Measurements from ENCODE around the gene MAP4K3. TPM values are rescaled to one million over a fixed set of nuclear protein-coding genes. Genes with fewer than 3 reads are reported as not detected.
"Not testable (repeated sequence)": the region's sequence is repeated elsewhere in the genome, so short reads cannot be mapped to it uniquely, and the experiment has no call there.

Gene MAP4K3
- total and polyA plus RNA-seq, 12 donors: 8.1 to 49.0 (median 40.2) TPM

DNA sequence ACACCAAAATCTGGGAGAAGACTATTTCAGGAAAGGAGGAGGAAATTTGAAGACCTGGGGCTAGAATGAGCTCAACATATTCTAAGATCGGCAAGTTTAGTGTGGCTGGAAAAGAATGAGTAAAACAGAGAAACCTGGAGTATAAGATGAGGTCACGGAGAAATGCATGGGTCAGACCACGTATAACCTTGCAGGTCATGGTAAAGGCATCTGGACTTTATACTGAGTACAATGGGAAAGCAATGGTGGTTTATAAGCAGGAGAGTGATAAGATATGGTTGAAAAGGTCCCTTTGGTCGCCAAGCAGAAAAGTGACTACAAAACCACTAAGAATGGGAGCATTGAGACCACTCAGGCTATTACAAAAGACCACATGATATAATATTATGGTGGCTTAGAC, 102.1 kb downstream of the MAP4K3 start:
- no peak for DNase-seq
- H3K4me1 ChIP-seq: peaks cover 0 to 29% (median 17%) of the 10 kb centered on the region in 9 donors
- H3K4me3 ChIP-seq: no peak overlapping the region
- no peaks in the 10 kb centered on the region for H3K27me3 ChIP-seq
- no peaks in the 10 kb centered on the region for H3K9me3 ChIP-seq
- intact Hi-C loops (cut with DNase I): no loop called here
- H3K27ac ChIP-seq: no peak overlapping the region
- TF ChIP-seq CTCF (IDR thresholded peaks at IDR 0.05): no peak
- ATAC-seq: no peak
- peaks cover 0 to 36% (median 5%) of the 10 kb centered on the region in 9 donors for H3K36me3 ChIP-seq
- 94 to 96% methylated on average over 4 of the region's 4 CpGs for WGBS, 2 donors

DNA sequence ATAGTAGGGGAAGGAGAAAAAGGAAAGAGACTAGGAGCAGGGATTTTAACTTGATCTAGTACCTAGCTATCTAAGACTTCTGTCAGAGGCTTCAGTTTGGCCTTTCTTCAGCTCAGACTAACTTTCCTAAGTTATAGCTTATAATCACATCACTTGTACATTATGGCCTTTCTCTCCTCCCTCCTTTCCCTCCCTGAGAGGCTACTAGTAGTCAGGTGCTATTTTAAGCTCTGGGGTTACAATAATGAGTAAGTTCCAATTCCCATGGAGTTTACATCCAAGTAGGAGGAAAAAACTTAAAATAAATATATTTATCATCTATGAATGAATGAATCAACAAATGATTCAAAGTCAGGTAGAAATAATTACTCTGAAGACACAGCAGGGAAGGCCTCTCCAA, 102.6 kb downstream of the MAP4K3 start:
- no peak for TF ChIP-seq CTCF (IDR thresholded peaks at IDR 0.05)
- Histone ChIP-seq H3K4me3 (no peak overlapping the region), H3K27me3 (no peaks in the 10 kb centered on the region), H3K4me1 (peaks cover 0 to 25% (median 17%) of the 10 kb centered on the region in 9 donors), H3K27ac (no peak overlapping the region), H3K9me3 (no peaks in the 10 kb centered on the region), H3K36me3 (peaks cover 0 to 39% (median 7%) of the 10 kb centered on the region in 9 donors)
- ATAC-seq (no peak), DNase-seq (no peak)
- intact Hi-C loops (cut with DNase I): no loop called here

DNA sequence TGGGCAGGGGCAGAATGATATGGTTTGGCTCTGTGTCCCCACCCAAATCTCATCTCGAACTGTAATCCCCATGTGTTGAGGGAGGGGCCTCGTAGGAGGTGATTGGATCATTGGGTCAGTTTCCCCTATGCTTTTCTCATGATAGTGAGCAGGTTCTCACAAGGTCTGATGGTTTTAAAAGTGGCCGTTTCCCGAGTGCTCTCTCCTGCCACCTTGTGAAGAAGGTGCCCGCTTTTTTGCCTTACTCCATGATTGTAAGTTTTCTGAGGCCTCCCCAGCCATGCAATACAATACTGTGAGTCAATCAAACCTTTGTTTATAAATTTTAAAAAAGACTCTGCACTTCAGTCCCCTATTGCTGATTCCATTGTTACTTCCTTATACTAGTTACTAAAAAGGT, 110.4 kb downstream of the MAP4K3 start:
- Histone ChIP-seq H3K36me3 (peaks cover 0 to 95% (median 10%) of the 10 kb centered on the region in 9 donors), H3K9me3 (no peaks in the 10 kb centered on the region), H3K27ac (no peak overlapping the region), H3K4me3 (no peak overlapping the region), H3K4me1 (no peaks in the 10 kb centered on the region), H3K27me3 (no peaks in the 10 kb centered on the region)
- WGBS, 2 donors: 95 to 96% methylated on average over 5 of the region's 5 CpGs
- DNase-seq: no peak
- no peak for TF ChIP-seq CTCF (IDR thresholded peaks at IDR 0.05)
- no peak for ATAC-seq
- intact Hi-C loops (cut with DNase I): no loop called here

GRCh38 chr2:39325966-39326365, 111.1 kb downstream of the MAP4K3 start:
- no peaks in the 10 kb centered on the region for H3K9me3 ChIP-seq
- no peak overlapping the region for H3K4me3 ChIP-seq
- DNase-seq: no peak
- H3K36me3 ChIP-seq: peaks cover 0 to 92% (median 8%) of the 10 kb centered on the region in 9 donors
- 98% methylated on average over 1 of the region's 1 CpG for WGBS, 2 donors
- H3K27me3 ChIP-seq: no peaks in the 10 kb centered on the region
- TF ChIP-seq CTCF (IDR thresholded peaks at IDR 0.05): no peak
- no peak overlapping the region for H3K27ac ChIP-seq
- no peak for ATAC-seq
- H3K4me1 ChIP-seq: no peaks in the 10 kb centered on the region
- intact Hi-C loops (cut with DNase I): no loop called here

- DNase-seq; intact Hi-C loops (cut with DNase I); H3K9me3 ChIP-seq; H3K4me1 ChIP-seq; H3K27ac ChIP-seq; H3K27me3 ChIP-seq; ATAC-seq; H3K4me3 ChIP-seq: not testable (repeated sequence)
- 87 to 93% methylated on average over 15 to 16 of the region's 16 CpGs for WGBS, 2 donors
- peaks cover 0 to 65% (median 7%) of the 10 kb centered on the region in 9 donors for H3K36me3 ChIP-seq
These were observed 115.7 kb downstream of the MAP4K3 start for GRCh38 chr2:39321056-39322035.
